Mesenteric fat pad (tissue), 1 donor: ENCODE data around the gene FAM53B. TPM values are rescaled to one million over a fixed set of nuclear protein-coding genes. Genes with fewer than 3 reads are reported as not detected.
"Not testable (repeated sequence)": the region's sequence is repeated elsewhere in the genome, so short reads cannot be mapped to it uniquely, and the experiment has no call there.

Experiments used
- DNase-seq: peaks from one replicate; pipeline ENCODE4 v3.0.0-alpha.2; 2020; ENCODE audit warnings: low spot score
- long read RNA-seq: library from polyadenylated mRNA; unstranded; transcript quantifications from one replicate; pipeline ENCODE4 v2.0.0, GENCODE V29; 2020
- total RNA-seq: library from RNA; stranded (reverse); fragmentation: NEBNext Ultra II Directional; extraction: Animal tissue kit (Norgen Biotek cat#: 25700); gene quantifications from one replicate; pipeline ENCODE4 v1.2.1, GENCODE V29; 2021
- donor health status: DM: yes; HTN: yes; CAD: no.

The FAM53B gene, protein sequence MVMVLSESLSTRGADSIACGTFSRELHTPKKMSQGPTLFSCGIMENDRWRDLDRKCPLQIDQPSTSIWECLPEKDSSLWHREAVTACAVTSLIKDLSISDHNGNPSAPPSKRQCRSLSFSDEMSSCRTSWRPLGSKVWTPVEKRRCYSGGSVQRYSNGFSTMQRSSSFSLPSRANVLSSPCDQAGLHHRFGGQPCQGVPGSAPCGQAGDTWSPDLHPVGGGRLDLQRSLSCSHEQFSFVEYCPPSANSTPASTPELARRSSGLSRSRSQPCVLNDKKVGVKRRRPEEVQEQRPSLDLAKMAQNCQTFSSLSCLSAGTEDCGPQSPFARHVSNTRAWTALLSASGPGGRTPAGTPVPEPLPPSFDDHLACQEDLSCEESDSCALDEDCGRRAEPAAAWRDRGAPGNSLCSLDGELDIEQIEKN
- 35.0 TPM for total RNA-seq
- long read RNA-seq, partial matches to known transcripts: 0 of 28 reads
- long read RNA-seq, other reads (novel, unspliced or antisense): 28 of 28 reads

DNA sequence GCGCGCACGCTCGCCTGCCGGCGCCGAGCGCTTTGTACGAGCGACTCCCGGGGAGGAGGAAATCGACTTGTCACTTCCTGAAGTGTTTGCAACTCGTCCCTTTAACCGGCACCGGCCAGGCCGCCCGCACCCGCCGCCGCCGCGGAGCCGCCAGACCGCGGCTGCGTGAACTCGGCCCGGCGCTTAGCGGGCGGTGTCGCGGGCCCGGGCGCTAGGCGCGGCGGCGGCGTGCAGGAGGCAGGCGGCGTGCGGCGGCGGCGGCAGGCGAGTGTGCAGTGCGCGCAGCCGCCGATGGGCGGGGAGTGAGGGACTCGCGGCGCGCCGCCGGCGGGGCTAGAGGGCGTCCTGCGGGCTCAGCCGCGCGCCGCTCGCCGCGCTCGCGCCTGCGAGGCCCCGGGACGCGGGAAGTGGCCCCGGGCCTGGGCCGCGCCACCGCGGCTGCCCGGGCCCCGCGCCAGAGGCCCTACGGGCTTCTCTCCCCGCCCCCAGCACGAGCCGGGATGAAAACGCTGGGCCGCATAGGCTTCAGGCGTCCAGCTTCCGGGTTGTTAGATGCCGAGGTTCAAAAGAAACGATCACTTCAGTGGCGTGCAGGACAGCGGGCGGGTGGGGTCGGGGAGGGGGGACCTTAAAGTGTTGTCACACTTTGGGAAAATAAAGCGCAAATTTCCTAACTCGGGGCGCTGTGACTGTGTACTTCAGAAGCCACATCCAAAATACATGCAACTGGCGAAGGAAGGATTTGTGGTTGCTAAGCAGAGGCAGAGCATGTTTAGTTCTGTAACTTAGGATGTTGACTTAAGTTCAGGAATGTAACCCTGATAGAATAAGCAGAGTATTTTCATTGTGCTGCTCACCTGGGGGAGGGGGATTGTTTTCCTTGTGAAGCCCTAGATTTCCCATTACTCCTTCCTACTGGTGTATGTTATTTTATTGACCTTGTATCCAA is at the start of gene FAM53B:
Gene FAM53B, minus strand, starts transcription at position 277 of the 949 bp plus-strand sequence. CDS start 37,665 bp downstream, outside the sequence.
- DNase-seq: peak; percentile 94

DNA sequence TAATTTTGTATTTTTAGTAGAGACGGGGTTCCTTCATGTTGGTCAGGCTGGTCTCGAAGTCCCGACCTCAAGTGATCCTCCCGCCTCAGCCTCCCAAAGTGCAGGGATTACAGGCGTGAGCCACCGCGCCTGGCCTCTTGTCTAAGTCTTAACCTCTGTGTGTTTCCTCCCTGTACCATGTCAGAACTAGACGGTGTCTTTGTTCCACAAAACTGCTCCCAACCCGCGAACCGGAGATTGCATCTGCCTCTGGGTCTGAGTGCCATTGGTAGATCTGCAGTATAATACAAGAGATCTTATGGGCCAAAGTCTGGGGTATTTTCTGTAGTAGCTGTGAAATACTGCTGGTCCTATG is 48.8 kb upstream of the FAM53B start:
- DNase-seq: no peak

DNA sequence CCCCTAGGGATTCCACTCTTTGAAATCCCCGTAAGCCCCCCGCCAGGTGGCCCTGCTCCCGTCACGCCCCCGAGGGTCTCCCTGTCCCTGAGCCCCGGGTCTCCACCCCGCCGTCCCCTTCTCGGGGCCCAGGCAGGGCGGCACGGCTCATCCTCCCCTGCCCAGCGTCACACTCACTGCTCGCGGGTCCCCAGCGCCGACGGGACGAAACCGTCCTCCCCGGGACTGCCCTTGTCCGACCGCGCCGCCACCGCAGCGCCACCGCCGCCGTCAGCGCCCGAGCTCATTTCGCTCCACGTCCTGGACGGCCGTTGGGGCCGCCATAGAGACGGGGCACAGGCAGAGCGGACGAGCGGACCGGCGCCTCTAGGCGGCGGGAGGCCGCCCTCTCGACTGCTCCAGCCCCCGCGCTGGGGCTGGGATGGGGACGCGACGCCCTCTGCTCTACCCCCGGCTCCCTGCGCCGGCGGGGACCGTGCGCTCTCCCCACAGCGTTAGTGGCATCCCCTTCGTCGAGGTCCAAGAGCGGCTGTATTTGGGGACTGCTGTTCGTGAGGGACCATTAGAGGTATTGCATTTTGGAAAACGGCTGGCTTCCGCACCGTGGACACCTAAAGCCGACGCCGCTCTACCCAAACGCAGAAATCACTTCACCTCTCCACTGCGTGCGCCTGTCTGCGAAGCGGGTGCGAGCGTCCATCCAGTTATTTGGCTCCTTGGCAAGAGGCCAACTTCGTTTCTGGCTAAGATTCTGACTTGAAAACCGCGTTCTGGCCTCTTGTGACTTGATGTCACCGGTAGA is 47.6 kb upstream of the FAM53B start, which contains the start of gene EEF1AKMT2:
Gene EEF1AKMT2, minus strand, starts transcription at position 341 of the 802 bp plus-strand sequence. Its CDS starts 54 bp downstream, at position 287.
- DNase-seq: peak; percentile 93

DNA sequence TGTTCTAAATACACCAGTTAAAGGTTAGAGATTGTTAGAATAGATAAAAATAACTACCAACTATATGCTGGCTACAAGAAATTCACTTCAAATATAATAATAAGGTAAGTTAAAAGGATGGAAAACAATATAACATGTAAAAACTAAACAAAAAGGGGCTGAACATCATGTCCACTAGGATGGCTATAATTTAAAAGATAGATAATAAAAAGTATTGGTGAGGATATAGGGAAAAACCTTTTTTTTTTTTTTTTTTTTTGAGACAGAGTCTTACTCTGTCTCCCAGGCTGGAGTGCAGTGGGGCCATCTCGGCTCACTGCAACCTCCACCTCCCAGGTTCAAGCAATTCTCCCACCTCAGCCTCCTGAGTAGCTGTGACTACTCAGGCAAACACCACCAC is 38.7 kb upstream of the FAM53B start:
- not testable (repeated sequence) for DNase-seq

DNA sequence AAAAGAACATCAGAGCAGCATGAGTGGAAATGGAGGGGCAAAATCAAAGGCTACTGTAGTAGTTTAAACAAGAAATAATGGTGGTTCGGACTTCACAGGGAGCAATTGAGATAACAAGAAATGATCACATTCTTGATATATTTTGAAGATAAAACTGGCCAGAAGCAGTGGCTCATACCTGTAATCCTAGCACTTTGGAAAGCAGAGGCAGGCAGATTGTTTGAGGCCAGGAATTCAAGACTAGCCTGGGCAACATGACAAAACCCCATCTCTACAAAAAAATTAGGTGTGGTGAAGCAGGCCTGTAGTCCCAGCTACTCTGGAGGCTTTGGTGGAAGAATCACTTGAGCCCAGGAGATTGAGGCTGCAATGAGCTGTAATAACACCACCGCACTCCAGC is 24.6 kb upstream of the FAM53B start:
- DNase-seq: no peak

DNA sequence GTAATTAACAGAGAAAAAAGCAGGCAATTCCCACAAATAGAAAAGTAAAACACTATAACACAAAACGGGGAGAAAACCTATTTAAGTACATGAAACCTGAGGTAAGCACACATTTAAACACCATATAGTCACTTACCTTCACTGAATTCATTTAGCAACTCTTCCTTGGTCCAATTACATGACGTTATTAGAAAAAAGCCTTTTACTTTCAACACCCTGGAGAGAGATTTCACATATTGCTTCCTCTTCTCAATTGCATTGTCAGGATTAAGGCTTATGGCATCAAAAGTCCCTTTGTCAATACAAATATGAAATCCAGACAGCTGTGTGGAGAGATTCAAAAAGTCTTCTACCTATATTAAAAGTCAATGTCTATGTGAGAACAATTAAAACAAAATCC is 21.1 kb upstream of the FAM53B start:
- no peak for DNase-seq

DNA sequence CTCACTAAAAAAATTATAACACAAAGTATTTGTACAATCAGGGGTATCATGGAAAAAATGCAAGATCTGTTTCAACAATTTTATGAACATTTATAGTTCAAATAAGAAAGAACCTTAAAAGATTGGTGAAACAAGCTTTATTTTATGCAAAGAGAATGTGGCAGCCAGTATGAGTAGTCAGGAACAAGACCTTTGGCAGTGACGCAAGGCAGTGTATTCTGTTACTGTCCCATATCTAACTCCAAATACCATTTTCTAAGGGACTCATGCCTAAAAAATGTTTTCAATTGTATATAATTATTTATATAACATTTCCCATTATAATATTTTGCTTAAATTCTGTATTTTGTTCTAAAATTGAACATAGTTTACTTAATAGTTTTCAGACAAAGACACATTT is 19.1 kb upstream of the FAM53B start:
- DNase-seq: no peak

DNA sequence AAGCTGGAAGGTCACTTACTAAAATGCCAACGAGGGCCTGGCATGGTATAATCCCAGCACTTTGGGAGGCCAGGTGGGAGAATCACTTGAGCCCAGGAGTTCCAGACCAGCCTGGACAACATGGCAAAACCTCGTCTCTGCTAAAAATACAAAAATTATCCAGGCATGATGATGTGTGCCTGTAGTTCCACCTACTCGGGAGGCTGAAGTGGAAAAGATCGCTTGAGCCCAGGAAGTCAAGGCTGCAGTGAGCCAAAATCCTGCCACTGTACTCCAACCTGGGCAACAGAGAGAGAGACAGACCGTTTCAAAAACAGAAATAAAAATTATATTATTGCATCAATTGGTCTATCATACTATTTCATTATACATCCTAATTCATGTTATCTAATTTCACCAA is 18.1 kb upstream of the FAM53B start:
- no peak for DNase-seq

DNA sequence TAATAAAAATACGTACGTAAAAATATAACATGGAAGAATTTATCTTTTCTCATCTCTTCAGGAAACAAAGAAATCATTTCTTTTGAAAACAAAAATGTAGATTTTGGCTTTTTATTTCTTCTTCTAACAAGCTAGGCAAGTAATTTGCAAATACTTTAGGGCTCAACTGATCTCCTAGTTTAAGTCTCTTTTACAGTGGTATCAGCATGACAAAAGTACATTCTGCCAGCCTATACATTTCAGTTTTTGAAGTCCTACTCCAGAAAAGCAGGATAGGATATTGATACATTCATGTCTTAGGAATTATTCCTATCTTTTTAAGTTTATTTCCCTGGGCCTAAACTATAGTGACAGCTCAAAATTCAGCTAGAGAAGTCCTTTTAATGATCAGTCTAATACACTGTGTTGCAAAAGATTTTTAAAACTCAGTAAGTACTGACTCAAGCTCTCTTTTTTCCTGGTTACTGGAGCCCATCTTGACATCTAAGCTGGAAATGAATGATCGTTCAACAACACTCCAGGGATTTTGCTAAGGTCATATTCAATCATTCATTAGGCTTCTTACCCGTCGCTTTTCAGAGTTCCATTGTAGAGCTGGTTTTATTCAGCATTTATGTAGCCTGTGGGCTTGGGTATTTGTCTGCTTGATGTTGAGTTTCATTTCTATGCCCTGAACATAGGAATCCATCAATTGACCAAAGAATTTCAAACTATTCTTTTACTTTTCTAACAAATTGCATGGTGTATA is 12.2 kb upstream of the FAM53B start:
- DNase-seq: no peak

DNA sequence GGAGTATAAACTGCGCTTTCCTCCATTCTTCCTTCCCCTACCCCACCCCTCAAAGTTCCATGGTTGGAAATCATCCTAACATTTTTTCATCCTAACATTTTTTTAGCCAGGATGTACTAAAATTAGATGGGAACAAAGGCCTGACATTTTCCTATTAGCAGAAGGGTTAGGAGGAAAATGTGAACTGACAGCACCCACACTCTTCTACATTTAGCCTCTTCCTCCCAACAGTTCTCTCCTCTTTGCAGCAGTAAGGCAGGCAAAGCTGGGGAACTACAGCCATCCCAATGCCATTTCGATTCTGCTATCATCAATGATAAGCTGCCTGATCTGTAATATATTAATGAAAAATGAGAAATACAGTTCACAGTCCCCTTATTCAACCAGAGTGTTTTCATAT is 11.4 kb upstream of the FAM53B start:
- no peak for DNase-seq

DNA sequence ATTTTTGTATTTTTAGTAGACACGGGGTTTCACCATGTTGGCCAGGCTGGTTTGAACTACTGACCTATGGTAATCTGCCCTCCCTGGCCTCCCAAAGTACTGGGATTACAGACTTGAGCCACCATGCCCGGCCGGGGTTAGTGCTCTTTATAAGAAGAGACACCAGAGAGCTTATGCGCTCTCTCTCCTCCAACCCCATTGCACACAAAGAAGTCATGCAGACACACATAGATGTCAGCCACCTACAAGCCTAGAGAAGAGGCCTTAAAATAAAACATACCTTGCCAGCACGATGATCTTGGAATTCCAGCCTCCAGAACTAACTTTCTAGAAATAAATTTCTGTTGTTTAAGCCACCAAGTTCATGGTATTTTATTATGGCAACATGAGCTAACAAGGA is 10.0 kb upstream of the FAM53B start:
- no peak for DNase-seq

DNA sequence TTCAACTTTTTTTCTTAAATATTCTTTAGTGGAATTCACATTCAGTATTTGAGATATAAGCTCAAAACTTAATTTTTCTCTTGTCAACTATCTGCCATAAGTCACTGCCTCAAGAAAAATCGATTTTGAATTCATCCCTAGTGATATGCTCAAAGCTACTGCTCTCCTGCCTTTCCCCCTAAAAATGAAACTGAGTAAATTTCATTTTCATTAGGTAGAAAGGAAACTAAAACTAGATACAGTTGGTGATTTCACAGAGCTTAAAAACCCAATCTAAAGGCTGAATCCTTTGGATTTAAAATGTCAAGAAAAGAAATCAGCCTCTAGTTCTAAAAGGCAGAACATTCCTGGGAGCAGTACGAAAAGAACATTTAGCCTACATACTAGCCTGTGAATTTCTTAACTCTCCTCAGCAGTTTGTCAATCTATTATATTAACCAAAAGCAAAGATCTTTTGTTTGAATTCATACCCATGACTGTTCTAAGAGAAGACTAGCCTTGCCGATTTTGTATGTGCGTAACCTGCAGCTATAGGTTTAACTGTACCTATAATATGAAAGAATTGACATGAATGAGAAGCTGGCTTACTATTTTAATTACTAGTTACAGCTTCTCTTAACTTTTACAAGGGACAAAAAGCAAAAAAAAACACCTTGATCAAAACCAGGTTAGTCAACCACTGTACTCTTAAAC is 4.9 kb upstream of the FAM53B start:
- DNase-seq: no peak

DNA sequence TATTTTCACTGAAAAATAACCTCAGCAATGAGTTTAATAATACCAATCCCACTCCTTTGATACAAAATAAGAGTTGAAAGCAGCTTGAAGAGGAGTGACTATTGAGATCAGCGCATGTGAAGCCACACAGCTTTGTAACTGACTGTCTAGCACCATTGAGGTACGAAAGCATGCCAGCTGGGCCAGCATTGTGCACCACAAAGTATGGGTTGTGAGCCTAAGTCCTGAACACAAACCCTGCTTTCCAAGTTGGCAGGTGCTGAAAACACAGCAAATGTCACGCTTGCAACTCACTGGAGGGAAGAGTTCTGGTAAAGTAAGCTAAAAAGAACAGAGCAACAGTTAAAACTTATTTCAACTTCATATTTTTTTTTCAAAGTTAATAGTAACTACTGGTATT is 4.0 kb upstream of the FAM53B start:
- DNase-seq: no peak

DNA sequence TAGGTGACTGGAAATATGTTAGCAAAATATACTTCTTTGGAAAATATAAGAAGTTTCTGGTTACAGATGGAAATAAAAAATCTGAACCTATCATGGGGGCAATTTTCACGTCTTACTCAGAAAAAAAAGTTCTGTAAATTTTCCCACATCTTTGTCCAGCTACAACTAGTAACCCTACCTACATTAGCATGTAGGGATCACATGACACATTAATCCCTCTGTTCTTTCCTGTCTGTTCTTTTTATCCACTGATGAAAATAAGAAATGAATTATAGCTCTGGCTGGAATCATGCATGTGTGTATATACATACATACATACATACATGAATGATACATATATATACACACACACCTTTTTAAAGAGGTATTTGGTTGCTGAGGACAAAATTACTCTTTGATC is 3.6 kb upstream of the FAM53B start:
- DNase-seq: no peak

DNA sequence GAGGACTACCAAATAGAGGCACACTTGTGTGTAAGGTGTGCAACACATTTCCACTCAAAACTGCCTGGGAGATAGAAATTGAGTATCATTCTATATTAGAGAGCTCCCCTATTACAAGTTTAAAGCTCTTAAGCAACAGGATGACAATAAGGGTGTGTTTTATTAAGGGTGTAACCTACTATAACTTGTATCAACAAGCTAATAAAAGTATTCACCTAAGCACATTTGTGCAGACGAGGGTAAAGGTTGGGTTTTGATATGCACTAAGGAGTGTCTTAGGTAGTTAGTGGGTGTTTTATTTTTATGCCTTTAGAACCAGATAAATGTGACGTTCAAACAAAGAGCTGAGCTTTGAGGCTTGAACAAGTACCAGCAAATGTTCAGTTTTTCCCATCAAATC is 2.8 kb upstream of the FAM53B start:
- DNase-seq: no peak

DNA sequence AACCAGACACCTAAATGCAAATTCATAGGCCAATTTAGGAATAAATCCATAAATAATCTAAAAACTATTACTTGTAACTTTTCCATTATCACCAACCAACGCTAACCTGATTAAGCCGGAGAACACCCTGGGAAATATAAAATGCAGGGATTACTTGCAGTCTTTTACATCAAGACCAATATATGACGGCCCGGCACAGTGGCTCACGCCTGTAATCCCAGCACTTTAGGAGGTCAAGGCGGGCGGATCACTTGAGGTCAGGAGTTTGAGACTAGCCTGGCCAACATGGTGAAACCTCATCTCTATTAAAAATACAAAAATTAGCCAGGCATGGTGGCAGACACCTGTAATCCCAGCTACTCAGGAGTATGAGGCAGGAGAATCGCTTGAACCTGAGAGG is 2.3 kb upstream of the FAM53B start:
- DNase-seq: not testable (repeated sequence)

DNA sequence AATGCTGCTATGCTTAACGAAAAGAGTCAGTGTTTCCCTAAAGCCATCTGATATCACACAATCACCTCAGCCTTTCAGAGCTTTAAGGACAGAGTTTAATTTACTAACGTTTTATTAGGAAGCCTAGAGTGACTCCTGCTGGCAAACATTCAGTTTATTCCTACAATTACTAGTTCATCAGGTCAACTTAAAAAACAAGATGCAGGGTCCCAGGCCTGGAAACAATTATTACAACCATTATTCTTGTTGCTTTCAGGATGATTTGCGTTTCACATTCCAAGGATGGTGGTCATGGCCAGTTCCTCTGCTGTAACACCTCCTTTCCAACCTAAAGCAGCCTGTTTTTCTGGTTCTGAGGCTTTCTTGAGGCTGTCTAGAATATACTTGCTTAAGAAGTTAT is 1.5 kb upstream of the FAM53B start:
- no peak for DNase-seq

DNA sequence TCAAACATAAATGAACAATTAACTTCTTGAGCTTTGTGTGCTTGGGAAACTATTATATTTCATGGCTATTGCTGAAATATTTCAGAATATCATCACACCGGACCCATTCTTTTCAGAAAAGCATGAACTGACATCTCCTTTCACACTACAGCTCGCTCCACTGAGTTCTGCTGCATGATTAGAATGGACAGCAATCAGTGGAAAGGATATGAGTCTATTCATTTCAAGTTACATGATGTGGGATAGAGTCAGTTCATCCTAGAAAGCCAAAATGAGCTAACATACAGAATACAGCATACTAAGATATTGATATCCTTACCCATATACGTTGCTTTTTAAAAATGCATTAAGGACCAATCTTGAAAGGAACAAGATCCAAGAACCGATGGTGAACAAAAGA is 1.1 kb upstream of the FAM53B start:
- DNase-seq: no peak

DNA sequence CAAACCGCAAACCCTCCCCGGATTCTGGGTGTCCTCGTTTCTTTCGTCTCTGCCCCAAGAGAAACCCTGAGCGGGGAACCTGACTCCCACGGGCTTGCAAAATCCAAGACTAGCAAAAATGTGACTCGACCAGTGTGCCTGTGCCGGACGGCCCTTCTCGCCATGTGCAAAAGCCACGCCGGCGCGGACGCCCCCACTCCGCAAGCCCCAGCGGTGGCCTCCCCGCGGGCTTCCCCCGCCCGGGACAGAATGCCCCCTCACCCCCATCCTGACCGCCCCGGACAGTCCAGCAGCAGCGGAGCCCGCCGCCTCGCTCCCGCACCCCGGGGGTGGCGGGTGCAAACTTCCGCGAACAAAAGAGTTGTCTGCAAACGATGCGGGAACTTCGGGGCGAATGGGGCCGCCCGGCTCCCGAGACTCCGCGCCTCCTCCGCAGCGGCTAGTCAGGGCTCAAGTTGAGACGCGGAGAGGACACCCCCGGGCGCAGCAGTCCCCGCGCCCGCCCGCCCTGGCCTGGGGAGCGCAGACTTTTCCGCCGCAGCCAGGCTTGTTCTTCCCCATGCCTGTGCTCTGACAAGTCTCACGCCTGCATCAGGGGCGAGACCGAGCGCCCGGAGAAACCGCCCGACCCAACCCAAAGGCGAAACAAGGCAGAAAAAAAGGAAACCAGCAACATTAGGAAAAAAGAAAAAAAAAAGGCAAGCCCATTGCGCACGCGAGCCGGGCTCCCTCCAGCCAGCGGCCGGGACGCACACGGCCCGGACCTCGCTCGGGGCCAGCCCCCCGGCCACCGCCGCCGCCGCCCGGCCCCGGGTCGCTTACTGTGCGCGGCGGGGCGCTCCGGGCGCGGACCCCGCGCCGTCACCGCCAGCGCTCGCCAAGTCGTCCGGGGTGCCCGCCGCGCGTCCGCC is 732 bp downstream of the FAM53B start:
- no peak for DNase-seq
